Natural killer cell (primary cell): ENCODE results near the gene MS4A18. TPM values are rescaled to one million over a fixed set of nuclear protein-coding genes. Genes with fewer than 3 reads are reported as not detected.
A peak's percentile ranks its signal among the peaks of the same experiment; 100 is the strongest.

Experiments used
- ATAC-seq, 3 donors: fragments of 150-1000 bp in 2 of 3; fragments of 200-7000 bp in 1 of 3; cut with Tn5 transposase; 1 replicate in 1 of 3; 2 replicates in 2 of 3; pipeline ENCODE4 v1.10.0; 2021; ENCODE audit warnings: mild to moderate bottlenecking in 2 of 3, moderate library complexity in 2 of 3
- DNase-seq, 2 donors: peaks; one replicate each; pipeline versions ENCODE4 v3.0.0 to v3.0.0-alpha.2; 2013 to 2021; ENCODE audit warnings: mixed read lengths in 1 of 2
- H3K27ac ChIP-seq: one replicate; pipeline ENCODE4 v1.5.1; 2013; ENCODE audit warnings: mild to moderate bottlenecking, low read length
- H3K27me3 ChIP-seq: one replicate; pipeline ENCODE4 v1.6.1; 2013; ENCODE audit warnings: low read length; ENCODE audit not compliant: control insufficient read depth, insufficient read depth
- H3K36me3 ChIP-seq: one replicate; pipeline ENCODE4 v1.6.1; 2013; ENCODE audit warnings: low read length; ENCODE audit not compliant: control insufficient read depth, insufficient read depth
- H3K4me1 ChIP-seq: one replicate; pipeline ENCODE4 v1.6.1; 2013; ENCODE audit warnings: low read length; ENCODE audit not compliant: control insufficient read depth, insufficient read depth
- H3K4me3 ChIP-seq: one replicate; pipeline ENCODE4 v1.5.1; 2013; ENCODE audit warnings: low read length
- H3K9me3 ChIP-seq: one replicate; pipeline ENCODE4 v1.6.1; 2013; ENCODE audit warnings: low read length; ENCODE audit not compliant: control insufficient read depth, insufficient read depth
- H3K27ac Mint-ChIP-seq, 2 donors: one replicate each; pipeline ENCODE4 v1.8.0; 2022; ENCODE audit warnings: mild to moderate bottlenecking in 2 of 2, mixed read lengths in 2 of 2, moderate library complexity in 1 of 2
- H3K27me3 Mint-ChIP-seq, 2 donors: one replicate each; pipeline ENCODE4 v1.8.0; 2022; ENCODE audit warnings: low read depth in 2 of 2, mixed read lengths in 2 of 2
- H3K36me3 Mint-ChIP-seq: one replicate; pipeline ENCODE4 v1.8.0; 2022; ENCODE audit warnings: mixed read lengths
- H3K4me1 Mint-ChIP-seq, 2 donors: one replicate each; pipeline ENCODE4 v1.8.0; 2022; ENCODE audit warnings: mixed read lengths in 2 of 2
- H3K4me3 Mint-ChIP-seq: one replicate; pipeline ENCODE4 v1.8.0; 2022; ENCODE audit warnings: mild to moderate bottlenecking, moderate library complexity, mixed read lengths
- H3K9me3 Mint-ChIP-seq, 2 donors: one replicate each; pipeline ENCODE4 v1.8.0; 2022; ENCODE audit warnings: mixed read lengths in 2 of 2
- whole genome bisulfite sequencing: methylation state at CpG from one replicate; pipeline ENCODE4 v1.1.7; 2013; ENCODE audit warnings: missing lambda C conversion rate; ENCODE audit not compliant: insufficient coverage; 5-methylcytosine and 5-hydroxymethylcytosine counted together
- intact Hi-C: fragments of 100-400 bp; cut with micrococcal nuclease; formaldehyde crosslinking; loops from one replicate; pipeline ENCODE4 v1.14.2; 2022
- total RNA-seq, 4 donors: library from RNA; stranded (reverse); fragments of 120-200 nt in 1 of 4; gene quantifications; one replicate each; pipeline versions ENCODE4 v1.2.3 to v1.2.4, GENCODE V29; 2013 to 2022
- TF ChIP-seq, protein P1 (sequence below): fragments of 200-600 bp; IDR thresholded peaks from one replicate; pipeline ENCODE4 v1.8.0; 2022; ENCODE audit warnings: antibody characterized with exemption

MS4A18 gene
- total RNA-seq, 3 donors from 2014 or later (not counting 1 experiment from before 2014, with no cell fraction given) = not detected

DNA sequence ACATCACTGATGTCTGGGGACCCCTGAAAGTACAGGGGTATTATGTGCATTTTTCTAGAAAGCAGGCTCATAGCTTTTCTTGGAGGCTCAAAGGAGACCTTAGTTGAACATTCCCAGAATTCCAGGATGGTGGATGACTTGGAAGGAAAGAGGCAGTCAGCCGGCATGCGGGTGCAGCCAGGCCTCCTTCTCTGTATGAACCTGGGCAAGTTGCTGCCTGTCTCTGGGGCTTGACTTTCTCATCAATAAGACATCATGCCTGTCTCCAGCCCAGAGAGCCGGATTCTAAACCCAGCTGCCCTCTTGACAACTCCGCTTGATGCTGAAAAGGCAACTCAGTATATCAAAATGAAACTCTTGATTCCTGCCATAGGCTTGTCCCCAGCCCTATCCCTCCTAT, 44.8 kb downstream of the MS4A18 start:
- H3K4me1 Mint-ChIP-seq = no peaks in the 10 kb centered on the region
- no peak overlapping the region for H3K27ac Mint-ChIP-seq
- no peaks in the 10 kb centered on the region for H3K9me3 ChIP-seq
- no peaks in the 10 kb centered on the region for H3K9me3 Mint-ChIP-seq
- TF ChIP-seq, protein P1, sequence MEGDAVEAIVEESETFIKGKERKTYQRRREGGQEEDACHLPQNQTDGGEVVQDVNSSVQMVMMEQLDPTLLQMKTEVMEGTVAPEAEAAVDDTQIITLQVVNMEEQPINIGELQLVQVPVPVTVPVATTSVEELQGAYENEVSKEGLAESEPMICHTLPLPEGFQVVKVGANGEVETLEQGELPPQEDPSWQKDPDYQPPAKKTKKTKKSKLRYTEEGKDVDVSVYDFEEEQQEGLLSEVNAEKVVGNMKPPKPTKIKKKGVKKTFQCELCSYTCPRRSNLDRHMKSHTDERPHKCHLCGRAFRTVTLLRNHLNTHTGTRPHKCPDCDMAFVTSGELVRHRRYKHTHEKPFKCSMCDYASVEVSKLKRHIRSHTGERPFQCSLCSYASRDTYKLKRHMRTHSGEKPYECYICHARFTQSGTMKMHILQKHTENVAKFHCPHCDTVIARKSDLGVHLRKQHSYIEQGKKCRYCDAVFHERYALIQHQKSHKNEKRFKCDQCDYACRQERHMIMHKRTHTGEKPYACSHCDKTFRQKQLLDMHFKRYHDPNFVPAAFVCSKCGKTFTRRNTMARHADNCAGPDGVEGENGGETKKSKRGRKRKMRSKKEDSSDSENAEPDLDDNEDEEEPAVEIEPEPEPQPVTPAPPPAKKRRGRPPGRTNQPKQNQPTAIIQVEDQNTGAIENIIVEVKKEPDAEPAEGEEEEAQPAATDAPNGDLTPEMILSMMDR = no peak
- no peak overlapping the region for H3K4me3 Mint-ChIP-seq
- H3K4me3 ChIP-seq = no peak overlapping the region
- H3K36me3 ChIP-seq = no peaks in the 10 kb centered on the region
- no peaks in the 10 kb centered on the region for H3K36me3 Mint-ChIP-seq
- ATAC-seq (no peak), DNase-seq (no peak)
- intact Hi-C loops = no loop called here
- H3K27me3 Mint-ChIP-seq = peaks cover 3 to 8% of the 10 kb centered on the region in 2 donors
- H3K27me3 ChIP-seq = no peaks in the 10 kb centered on the region
- WGBS = 92% methylated on average over 4 of the region's 4 CpGs
- H3K27ac ChIP-seq = no peak overlapping the region
- no peaks in the 10 kb centered on the region for H3K4me1 ChIP-seq

DNA sequence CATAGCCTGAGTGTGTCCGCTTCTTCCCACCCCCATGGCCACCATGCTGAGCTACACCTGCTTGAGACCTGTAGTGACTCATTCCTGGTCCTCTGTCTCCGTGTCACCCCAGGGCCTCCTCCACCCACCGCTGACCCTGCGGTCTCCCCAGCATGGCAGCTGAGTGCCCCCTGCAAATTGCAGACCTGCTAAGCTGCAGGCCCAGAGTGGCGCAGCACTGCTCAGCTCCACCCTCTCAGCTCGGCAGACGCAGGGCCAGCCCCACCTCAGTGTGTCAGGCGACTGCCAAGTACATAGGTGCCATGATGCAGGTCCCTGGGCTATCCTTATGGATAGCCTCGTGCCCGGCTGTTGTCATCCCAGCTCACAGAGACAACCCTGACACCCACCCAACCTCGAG, 45.3 kb downstream of the MS4A18 start:
- H3K27ac ChIP-seq = no peak overlapping the region
- no peaks in the 10 kb centered on the region for H3K4me1 ChIP-seq
- Mint-ChIP-seq H3K27ac (no peak overlapping the region), H3K9me3 (no peaks in the 10 kb centered on the region), H3K27me3 (peaks cover 3 to 8% of the 10 kb centered on the region in 2 donors), H3K4me3 (no peak overlapping the region), H3K4me1 (no peaks in the 10 kb centered on the region), H3K36me3 (no peaks in the 10 kb centered on the region)
- H3K27me3 ChIP-seq = no peaks in the 10 kb centered on the region
- H3K4me3 ChIP-seq = no peak overlapping the region
- H3K9me3 ChIP-seq = no peaks in the 10 kb centered on the region
- TF ChIP-seq, protein P1 = no peak
- H3K36me3 ChIP-seq = no peaks in the 10 kb centered on the region
- ATAC-seq (peak in 1 of 3 donors; percentile 18), DNase-seq (no peak)
- intact Hi-C loops = no loop called here
- WGBS = 84% methylated on average over 11 of the region's 11 CpGs

DNA sequence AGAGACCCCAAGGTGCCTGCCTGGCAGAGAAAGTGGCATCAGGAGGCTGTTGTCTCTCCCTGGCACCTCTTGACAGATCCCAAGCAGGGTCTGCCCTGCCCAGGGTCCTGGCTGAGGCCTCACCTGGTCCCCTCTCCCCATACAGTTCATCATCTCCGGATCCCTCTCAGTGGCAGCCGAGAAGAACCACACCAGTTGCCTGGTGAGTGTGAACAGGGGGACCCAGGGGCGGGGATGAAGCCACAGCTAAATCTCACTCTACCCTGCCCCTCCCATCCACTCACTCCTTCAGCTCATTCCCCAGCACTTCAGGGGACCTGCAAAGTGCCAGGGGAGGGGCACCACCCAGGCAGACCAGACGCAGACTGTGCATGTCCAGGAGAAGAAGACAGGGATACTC, 46.6 kb downstream of the MS4A18 start:
- no peak overlapping the region for H3K27ac ChIP-seq
- Mint-ChIP-seq H3K9me3 (no peaks in the 10 kb centered on the region), H3K27me3 (peaks cover 3 to 8% of the 10 kb centered on the region in 2 donors), H3K4me3 (no peak overlapping the region), H3K4me1 (no peaks in the 10 kb centered on the region), H3K36me3 (no peaks in the 10 kb centered on the region), H3K27ac (no peak overlapping the region)
- intact Hi-C loops = no loop called here
- peaks cover 4% of the 10 kb centered on the region for H3K4me1 ChIP-seq
- H3K9me3 ChIP-seq = no peaks in the 10 kb centered on the region
- H3K27me3 ChIP-seq = no peaks in the 10 kb centered on the region
- TF ChIP-seq, protein P1 = no peak
- no peak for DNase-seq
- H3K4me3 ChIP-seq = no peak overlapping the region
- no peak for ATAC-seq
- H3K36me3 ChIP-seq = no peaks in the 10 kb centered on the region
- 87% methylated on average over 4 of the region's 4 CpGs for WGBS

DNA sequence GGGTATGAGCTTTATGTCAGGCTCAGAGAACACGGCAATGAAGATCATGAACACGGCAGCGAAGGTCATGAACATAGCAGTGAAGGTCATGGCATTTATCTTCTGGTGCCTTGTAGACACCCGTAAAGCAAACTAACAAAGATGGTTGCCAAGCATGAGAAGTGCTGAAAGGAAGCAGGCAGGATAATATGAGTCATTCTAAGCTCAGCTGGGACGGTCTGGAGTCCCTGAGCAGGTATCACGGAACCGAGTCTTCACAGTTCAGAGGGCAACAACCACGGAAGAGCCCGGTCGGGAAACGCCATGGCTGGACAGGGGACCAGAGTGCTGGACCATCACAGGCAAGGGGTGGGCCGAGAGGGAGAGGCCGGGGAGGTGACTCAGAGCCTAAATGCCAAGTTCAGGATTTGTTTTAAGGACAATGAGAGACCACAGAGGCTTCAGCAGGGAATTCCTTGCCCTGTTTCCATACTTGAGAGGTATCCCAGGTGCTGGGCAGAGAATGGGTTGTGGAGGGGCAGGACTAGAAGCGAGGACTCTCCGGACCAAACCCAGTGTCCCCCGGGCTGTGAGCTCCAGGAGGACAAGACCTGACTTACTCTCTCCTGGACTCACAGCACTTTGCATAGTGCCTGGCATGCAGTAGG, 47.5 kb downstream of the MS4A18 start:
- intact Hi-C loops = no loop called here
- TF ChIP-seq, protein P1 = no peak
- WGBS = 82% methylated on average over 16 of the region's 16 CpGs
- H3K36me3 Mint-ChIP-seq = no peaks in the 10 kb centered on the region
- H3K27ac Mint-ChIP-seq = no peak overlapping the region
- H3K4me3 ChIP-seq = no peak overlapping the region
- H3K36me3 ChIP-seq = no peaks in the 10 kb centered on the region
- no peak for ATAC-seq
- no peak overlapping the region for H3K4me3 Mint-ChIP-seq
- H3K27ac ChIP-seq = no peak overlapping the region
- no peaks in the 10 kb centered on the region for H3K9me3 ChIP-seq
- no peak for DNase-seq
- peaks cover under 1 to 8% of the 10 kb centered on the region in 2 donors for H3K27me3 Mint-ChIP-seq
- H3K27me3 ChIP-seq = no peaks in the 10 kb centered on the region
- H3K9me3 Mint-ChIP-seq = no peaks in the 10 kb centered on the region
- H3K4me1 ChIP-seq = peaks cover 4% of the 10 kb centered on the region
- no peaks in the 10 kb centered on the region for H3K4me1 Mint-ChIP-seq
